Glutamatergic neuron (in vitro differentiated cells): Measurements from ENCODE around the gene IPO11. TPM values are rescaled to one million over a fixed set of nuclear protein-coding genes. Genes with fewer than 3 reads are reported as not detected.

Experiments
- DNase-seq: peaks from one replicate; pipeline ENCODE4 v3.0.0; 2022
- H3K27ac Mint-ChIP-seq: one replicate; pipeline ENCODE4 v1.8.0; 2020; ENCODE audit warnings: mild to moderate bottlenecking, mixed read lengths, inconsistent platforms; ENCODE audit not compliant: unreplicated experiment
- H3K27me3 Mint-ChIP-seq: one replicate; pipeline ENCODE4 v1.8.0; 2020; ENCODE audit warnings: mild to moderate bottlenecking, moderate library complexity, mixed read lengths, inconsistent platforms; ENCODE audit not compliant: unreplicated experiment
- H3K36me3 Mint-ChIP-seq: one replicate; pipeline ENCODE4 v1.8.0; 2020; ENCODE audit warnings: mild to moderate bottlenecking, mixed read lengths, inconsistent platforms; ENCODE audit not compliant: unreplicated experiment
- H3K4me1 Mint-ChIP-seq: one replicate; pipeline ENCODE4 v1.8.0; 2020; ENCODE audit warnings: mild to moderate bottlenecking, low read depth, mixed read lengths, inconsistent platforms; ENCODE audit not compliant: unreplicated experiment
- H3K4me3 Mint-ChIP-seq: one replicate; pipeline ENCODE4 v1.8.0; 2020; ENCODE audit warnings: mild to moderate bottlenecking, mixed read lengths, inconsistent platforms; ENCODE audit not compliant: unreplicated experiment
- H3K9me3 Mint-ChIP-seq: one replicate; pipeline ENCODE4 v1.8.0; 2020; ENCODE audit warnings: mild to moderate bottlenecking, moderate library complexity, mixed read lengths, inconsistent platforms; ENCODE audit not compliant: unreplicated experiment
- total RNA-seq: library from RNA; stranded (reverse); fragmentation: NEBNext Ultra II Directional; extraction: Animal tissue kit (Norgen Biotek cat#: 25700); gene quantifications from one replicate; pipeline ENCODE4 v1.2.1, GENCODE V29; 2021; ENCODE audit not compliant: unreplicated experiment
- TF ChIP-seq, protein P1 (sequence below): fragments of 200-600 bp; sonication (generic); IDR thresholded peaks from one replicate; pipeline ENCODE4 v1.5.0; 2021; ENCODE audit not compliant: partially characterized antibody, unreplicated experiment

The IPO11 gene
- total RNA-seq, 1 donor from 2014 or later: 23.5 TPM

DNA sequence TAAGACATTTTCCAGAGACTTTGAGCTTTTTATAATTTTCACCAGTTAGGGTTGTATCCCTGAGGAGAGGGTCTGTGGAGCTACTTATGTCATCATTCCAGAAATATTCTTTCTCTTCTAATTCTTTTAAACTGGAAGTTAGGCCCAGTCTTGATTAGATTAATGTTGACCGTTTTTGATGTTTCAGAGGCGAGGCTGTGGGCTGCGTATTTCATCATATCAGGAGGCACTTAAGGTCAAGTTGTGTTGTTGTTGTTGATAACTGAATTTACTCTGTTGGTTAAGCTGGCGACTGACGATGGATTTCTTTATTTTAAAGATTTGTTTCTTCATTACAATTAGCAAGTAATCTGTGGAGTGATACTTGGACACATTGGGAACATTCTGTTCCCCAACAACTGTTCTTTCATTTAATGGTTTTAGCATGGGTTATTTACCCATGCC lies 20.1 kb downstream of the IPO11 start:
- no peak overlapping the region for H3K27ac Mint-ChIP-seq
- H3K4me1 Mint-ChIP-seq: no peaks in the 10 kb centered on the region
- no peak overlapping the region for H3K4me3 Mint-ChIP-seq
- no peak for DNase-seq
- no peaks in the 10 kb centered on the region for H3K9me3 Mint-ChIP-seq
- TF ChIP-seq, protein P1, sequence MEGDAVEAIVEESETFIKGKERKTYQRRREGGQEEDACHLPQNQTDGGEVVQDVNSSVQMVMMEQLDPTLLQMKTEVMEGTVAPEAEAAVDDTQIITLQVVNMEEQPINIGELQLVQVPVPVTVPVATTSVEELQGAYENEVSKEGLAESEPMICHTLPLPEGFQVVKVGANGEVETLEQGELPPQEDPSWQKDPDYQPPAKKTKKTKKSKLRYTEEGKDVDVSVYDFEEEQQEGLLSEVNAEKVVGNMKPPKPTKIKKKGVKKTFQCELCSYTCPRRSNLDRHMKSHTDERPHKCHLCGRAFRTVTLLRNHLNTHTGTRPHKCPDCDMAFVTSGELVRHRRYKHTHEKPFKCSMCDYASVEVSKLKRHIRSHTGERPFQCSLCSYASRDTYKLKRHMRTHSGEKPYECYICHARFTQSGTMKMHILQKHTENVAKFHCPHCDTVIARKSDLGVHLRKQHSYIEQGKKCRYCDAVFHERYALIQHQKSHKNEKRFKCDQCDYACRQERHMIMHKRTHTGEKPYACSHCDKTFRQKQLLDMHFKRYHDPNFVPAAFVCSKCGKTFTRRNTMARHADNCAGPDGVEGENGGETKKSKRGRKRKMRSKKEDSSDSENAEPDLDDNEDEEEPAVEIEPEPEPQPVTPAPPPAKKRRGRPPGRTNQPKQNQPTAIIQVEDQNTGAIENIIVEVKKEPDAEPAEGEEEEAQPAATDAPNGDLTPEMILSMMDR: no peak
- peaks cover 3% of the 10 kb centered on the region for H3K27me3 Mint-ChIP-seq
- H3K36me3 Mint-ChIP-seq: no peaks in the 10 kb centered on the region

DNA sequence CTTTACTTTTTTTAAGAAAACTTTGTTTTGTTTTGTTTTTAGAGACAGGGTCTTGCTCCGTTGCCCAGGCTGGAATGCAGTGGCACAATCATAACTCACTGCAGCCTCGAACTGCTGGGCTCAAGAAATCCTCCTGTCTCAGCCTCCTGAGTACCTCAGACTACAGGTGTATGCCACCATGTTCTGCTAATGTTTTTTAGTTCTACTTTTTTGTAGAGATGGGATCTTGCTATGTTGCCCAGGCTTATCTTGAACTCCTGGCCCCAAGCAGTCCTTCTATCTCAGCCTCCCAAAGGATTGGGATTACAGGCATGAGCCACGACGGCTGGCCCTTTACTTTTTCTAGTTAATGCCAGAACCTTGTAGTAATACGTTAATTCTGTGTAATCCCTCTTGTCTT lies 36.0 kb downstream of the IPO11 start:
- Mint-ChIP-seq H3K27ac (no peak overlapping the region), H3K4me3 (no peak overlapping the region), H3K4me1 (no peaks in the 10 kb centered on the region)

DNA sequence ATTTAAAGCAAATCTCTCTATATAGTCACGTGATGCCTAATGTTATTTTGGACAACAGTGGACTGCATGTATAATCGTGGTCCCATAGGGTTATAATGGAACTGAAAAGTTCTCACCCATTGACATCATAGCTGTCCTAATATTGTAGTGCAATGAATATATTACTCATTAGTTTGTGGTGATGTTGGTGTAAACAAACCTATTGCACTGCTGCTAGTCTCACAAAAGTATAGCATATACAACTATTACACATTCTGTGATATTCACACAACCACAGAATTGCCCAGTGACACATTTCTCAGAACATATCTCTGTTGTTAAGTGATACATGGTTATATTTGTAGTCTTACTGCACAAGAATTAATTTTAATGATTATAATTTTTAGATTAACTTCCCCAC lies 37.7 kb downstream of the IPO11 start:
- no peaks in the 10 kb centered on the region for H3K27me3 Mint-ChIP-seq
- no peak for DNase-seq
- H3K27ac Mint-ChIP-seq: no peak overlapping the region
- H3K4me1 Mint-ChIP-seq: no peaks in the 10 kb centered on the region
- H3K4me3 Mint-ChIP-seq: no peak overlapping the region
- H3K36me3 Mint-ChIP-seq: no peaks in the 10 kb centered on the region
- TF ChIP-seq, protein P1: no peak
- H3K9me3 Mint-ChIP-seq: peaks cover 2% of the 10 kb centered on the region

More for the DNA sequence above, 36.0 kb downstream of the IPO11 start:
- DNase-seq: no peak
- Mint-ChIP-seq H3K36me3 (no peaks in the 10 kb centered on the region), H3K27me3 (no peaks in the 10 kb centered on the region), H3K9me3 (peaks cover 2% of the 10 kb centered on the region)
- TF ChIP-seq, protein P1: no peak

DNA sequence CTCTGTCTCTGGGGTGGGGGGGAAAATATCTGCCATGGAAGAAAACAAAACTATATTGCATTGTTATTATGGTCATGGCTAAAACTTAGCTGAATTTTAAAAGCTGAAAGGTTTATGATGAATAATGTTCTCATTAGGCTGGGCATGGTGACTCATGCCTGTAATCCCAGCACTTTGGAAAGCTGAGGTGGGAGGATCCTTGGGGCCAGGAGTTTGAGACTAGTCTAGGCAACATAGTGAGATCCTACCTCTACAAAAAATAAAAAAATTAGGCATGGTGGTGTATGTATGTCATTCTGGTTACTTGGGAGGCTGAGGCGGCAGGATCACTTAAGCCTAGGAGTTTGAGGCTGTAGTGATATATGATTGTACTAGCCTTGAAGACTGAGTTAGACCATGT lies 44.5 kb downstream of the IPO11 start:
- H3K4me1 Mint-ChIP-seq: peaks cover 2% of the 10 kb centered on the region
- no peaks in the 10 kb centered on the region for H3K9me3 Mint-ChIP-seq

DNA sequence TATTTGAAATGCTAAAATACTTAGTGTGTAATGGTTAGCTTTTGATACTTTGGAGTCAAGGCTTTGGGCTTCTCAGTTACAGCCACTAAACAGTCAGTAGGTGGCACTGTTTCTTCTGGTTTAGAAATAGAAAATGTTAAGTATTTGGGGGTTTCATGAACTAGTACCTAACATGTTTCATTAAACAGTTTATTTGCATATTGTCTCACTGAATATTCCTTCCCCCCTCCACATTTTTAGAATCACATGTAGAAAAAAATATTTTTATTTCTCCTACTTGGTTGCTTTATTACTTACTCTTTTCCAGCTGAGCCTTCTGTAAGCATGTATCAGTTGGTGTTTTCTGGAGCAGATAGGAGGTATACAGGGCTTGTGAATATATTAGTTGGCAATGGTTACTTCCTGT lies 48.0 kb downstream of the IPO11 start:
- H3K9me3 Mint-ChIP-seq: peaks cover 3% of the 10 kb centered on the region
- peaks cover 2% of the 10 kb centered on the region for H3K4me1 Mint-ChIP-seq
- DNase-seq: no peak
- H3K27ac Mint-ChIP-seq: no peak overlapping the region
- TF ChIP-seq, protein P1: peak; percentile 78
- H3K36me3 Mint-ChIP-seq: no peaks in the 10 kb centered on the region
- H3K4me3 Mint-ChIP-seq: no peak overlapping the region
- no peaks in the 10 kb centered on the region for H3K27me3 Mint-ChIP-seq

More for the DNA sequence above, 44.5 kb downstream of the IPO11 start:
- Mint-ChIP-seq H3K36me3 (no peaks in the 10 kb centered on the region), H3K4me3 (no peak overlapping the region), H3K27ac (no peak overlapping the region), H3K27me3 (no peaks in the 10 kb centered on the region)
- no peak for DNase-seq
- TF ChIP-seq, protein P1: no peak
